ENCODE results near the gene ATG2A. TPM values are rescaled to one million over a fixed set of nuclear protein-coding genes. Genes with fewer than 3 reads are reported as not detected.
A peak's percentile ranks its signal among the peaks of the same experiment; 100 is the strongest.

Gene ATG2A
- total and polyA plus RNA-seq, 2 of the 8 experiments (the other 6 are each of a cell fraction or from before 2014, with no cell fraction given): 12.1 to 22.1 TPM

DNA sequence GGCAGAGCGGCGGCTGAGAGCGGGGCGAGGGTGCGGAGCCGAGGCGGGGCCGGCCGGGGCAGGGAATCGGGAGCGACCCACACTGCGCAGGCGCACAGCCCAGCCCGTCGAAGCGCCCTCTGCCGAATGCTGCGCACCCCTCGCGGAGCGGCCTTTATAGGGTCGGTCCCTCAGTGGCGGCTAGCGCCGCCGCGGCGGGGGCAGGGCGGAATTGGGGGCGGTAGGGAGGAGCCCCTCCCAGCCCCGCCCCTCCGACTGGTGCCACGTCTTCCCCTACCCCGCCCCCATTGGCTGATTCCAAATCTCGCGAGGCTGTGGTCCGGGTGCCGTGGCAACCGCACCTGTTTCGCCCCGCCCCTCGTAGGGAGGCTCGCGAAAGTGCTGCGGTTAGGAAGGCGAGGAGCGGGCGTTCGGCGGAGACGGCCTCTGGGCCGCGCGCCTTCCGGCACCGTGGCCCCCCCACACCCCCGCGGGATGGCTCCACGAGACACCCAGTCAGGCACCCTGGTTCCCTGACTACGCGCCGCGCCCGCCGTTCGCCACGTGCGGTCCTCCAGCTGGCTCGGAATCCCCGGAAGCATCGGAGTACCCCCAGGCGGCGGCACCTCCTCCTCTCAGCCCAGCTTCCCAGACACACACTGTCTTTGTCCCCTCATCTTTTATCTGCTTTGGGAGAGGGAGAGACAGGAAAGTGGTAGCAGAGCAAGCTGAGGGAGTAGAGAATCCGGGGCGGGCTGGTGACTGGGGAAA lies 38.3 kb downstream of the ATG2A start, which contains the start of gene EHD1 (continued):
- TF ChIP-seq NRF1 (IDR thresholded peaks at IDR 0.05; ENCODE audit: low read depth, low read length) (peak; percentile 79), RAD21 (IDR thresholded peaks at IDR 0.05 in 1 of 2, conservative IDR thresholded peaks at IDR 0.05 in 1 of 2; ENCODE audit: low read depth in 2 of 2, low read length in 2 of 2) (0 out of 4 replicates have a peak, but pooled peaks of 1 of the 2 experiments have one; percentile 24), RXRA (IDR thresholded peaks at IDR 0.05; ENCODE audit: insufficient read depth, low read depth, low read length) (no peak), CTBP2 (IDR thresholded peaks at IDR 0.05; ENCODE audit: borderline replicate concordance, insufficient read depth, insufficient read length, low read length) (no peak), CBX8 (IDR thresholded peaks at IDR 0.05; ENCODE audit: borderline replicate concordance, low read depth, low read length) (no peak), YY1 (IDR thresholded peaks at IDR 0.05; ENCODE audit: low read depth, low read length) (no peak), E2F6 (IDR thresholded peaks at IDR 0.05) (no peak), POLR2A (IDR thresholded peaks at IDR 0.05; ENCODE audit: control extremely low read depth in 1 of 2, low read depth in 2 of 2, low read length in 2 of 2) (peak in 1 of 2 experiments; percentile 92; a peak in 2 of 3 replicates), ZNF274 (IDR thresholded peaks at IDR 0.05; ENCODE audit: borderline replicate concordance, extremely low read depth, low read length) (no peak), MAFK (IDR thresholded peaks at IDR 0.05; ENCODE audit: low read depth, low read length) (no peak), SP2 (IDR thresholded peaks at IDR 0.05; ENCODE audit: low read length) (no peak), EZH2 (IDR thresholded peaks at IDR 0.05; ENCODE audit: low read depth, low read length, severe bottlenecking) (no peak), TAF1 (IDR thresholded peaks at IDR 0.05; ENCODE audit: low read depth, low read length) (peak; percentile 97), PHF8 (conservative IDR thresholded peaks at IDR 0.05; ENCODE audit: low read depth, low read length) (peak; percentile 80), CREB1 (IDR thresholded peaks at IDR 0.05) (no peak; the same call in 1 of the 2 replicates), TEAD4 (IDR thresholded peaks at IDR 0.05; ENCODE audit: low read depth, low read length) (no peak), CBX5 (IDR thresholded peaks at IDR 0.05; ENCODE audit: low read depth, low read length) (no peak), RBBP5 (IDR thresholded peaks at IDR 0.05; ENCODE audit: borderline replicate concordance, low read depth, low read length) (0 out of 2 replicates have a peak, but pooled peaks have one; percentile 15), SP4 (IDR thresholded peaks at IDR 0.05; ENCODE audit: low read length) (peak; percentile 80; the same call in 1 of the 2 replicates), SUZ12 (IDR thresholded peaks at IDR 0.05; ENCODE audit: low read length) (no peak)
